ENCODE data around the gene SFXN5.

SFXN5 gene

DNA sequence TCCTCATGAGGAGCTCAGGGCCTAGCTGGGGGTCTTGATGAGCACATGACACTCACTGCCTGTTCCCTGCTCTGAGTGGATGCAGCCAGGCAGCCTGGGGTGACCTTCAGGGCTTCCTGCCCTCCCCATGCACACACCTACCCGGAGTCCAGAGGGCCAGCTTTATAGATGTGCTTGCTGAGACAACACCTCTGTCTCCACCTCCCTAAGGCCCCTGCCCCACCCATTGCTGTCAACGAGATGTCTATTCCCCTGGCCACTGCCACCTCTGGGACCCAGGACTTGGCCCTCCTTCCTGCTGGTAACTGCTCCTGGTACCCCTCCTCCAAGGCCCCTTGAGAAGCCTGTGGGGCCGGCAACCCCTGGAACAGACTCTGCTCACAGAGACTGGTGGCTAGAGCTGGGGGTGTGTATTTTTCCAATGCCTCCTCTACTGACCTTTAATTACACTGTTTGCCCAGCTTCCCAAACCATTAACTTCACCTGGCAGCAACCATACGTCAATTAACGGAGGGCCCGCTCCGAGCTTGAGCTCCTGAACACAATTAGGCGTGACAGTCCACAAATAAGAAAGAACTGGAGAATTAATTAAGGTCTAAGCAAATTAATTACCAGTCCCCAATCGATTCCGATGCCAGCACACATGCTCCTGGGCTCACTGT is 87.9 kb downstream of the SFXN5 start:
- Histone ChIP-seq H3K4ac (ENCODE audit: low read depth, low read length) (no peak overlapping the region), H3K56ac (ENCODE audit: low read length) (no peak overlapping the region), H3K79me2 (ENCODE audit: control insufficient read depth, insufficient read depth, low read length) (no peaks in the 10 kb centered on the region), H3K4me1 (ENCODE audit: control insufficient read depth, low read depth, low read length) (no peaks in the 10 kb centered on the region), H2AK5ac (ENCODE audit: low read length) (no peak overlapping the region), H4K5ac (ENCODE audit: low read length) (no peak overlapping the region), H2BK15ac (replicated peaks; ENCODE audit: low read depth) (no peak overlapping the region), H3K18ac (ENCODE audit: low read length) (no peak overlapping the region), H3K27ac (ENCODE audit: low read depth, low read length) (no peak overlapping the region), H3K79me1 (ENCODE audit: low read length) (no peaks in the 10 kb centered on the region), H3K4me2 (ENCODE audit: low read length) (no peak overlapping the region), H4K8ac (ENCODE audit: low read depth, low read length) (no peak overlapping the region), H2BK120ac (ENCODE audit: low read depth, low read length) (no peak overlapping the region), H3K4me3 (ENCODE audit: low read length) (no peak overlapping the region), H3K36me3 (ENCODE audit: control insufficient read depth, insufficient read depth, low read length) (no peaks in the 10 kb centered on the region), H3K23ac (ENCODE audit: low read length) (no peak overlapping the region), H3K9ac (ENCODE audit: low read length) (no peak overlapping the region), H3K27me3 (ENCODE audit: insufficient read depth, low read length, poor library complexity) (no peaks in the 10 kb centered on the region), H2BK5ac (ENCODE audit: low read length) (no peak overlapping the region)
- no peak for DNase-seq
- WGBS (ENCODE audit: extremely low coverage, insufficient coverage, low lambda C conversion rate): no CpG with 5 or more reads among the region's 10 CpGs

DNA sequence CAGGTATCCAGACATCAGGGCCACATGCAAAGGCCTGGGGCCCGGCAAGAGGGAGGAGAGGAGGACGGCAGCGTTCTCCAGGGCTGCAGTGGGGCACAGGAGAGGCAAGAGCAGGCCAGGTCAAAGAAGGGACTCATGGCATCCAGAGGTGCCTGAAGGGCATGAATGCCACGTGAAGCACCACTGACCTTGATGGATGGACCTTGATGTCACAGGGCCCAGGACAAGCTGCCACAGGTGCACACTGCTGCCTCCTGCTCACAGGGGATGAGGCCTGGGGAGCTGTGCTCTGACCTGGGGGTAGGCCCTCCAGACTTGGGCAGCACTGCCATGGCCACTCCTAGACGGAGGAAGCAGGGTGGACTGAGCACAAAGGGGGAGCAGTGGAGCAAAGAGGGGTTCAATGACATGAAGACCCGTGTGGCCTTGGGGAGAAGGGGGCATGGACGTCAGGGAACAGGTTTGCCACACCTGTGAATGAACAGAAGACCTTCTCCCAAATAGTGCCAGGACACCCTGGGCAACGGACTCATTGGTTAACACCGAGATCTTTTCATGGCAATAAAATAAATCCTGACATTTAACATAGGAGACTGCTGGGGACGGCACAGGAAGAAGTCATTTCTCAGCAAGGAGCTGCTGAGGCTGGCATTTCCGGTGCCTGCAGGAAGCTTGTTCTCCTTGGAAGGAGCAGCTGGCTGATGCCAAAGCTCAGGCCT is 88.6 kb downstream of the SFXN5 start:
- Histone ChIP-seq H4K5ac (ENCODE audit: low read length) (no peak overlapping the region), H3K4me3 (ENCODE audit: low read length) (no peak overlapping the region), H3K27ac (ENCODE audit: low read depth, low read length) (no peak overlapping the region), H2BK5ac (ENCODE audit: low read length) (no peak overlapping the region), H2BK15ac (replicated peaks; ENCODE audit: low read depth) (no peak overlapping the region), H3K79me2 (ENCODE audit: control insufficient read depth, insufficient read depth, low read length) (no peaks in the 10 kb centered on the region), H3K18ac (ENCODE audit: low read length) (no peak overlapping the region), H3K4me2 (ENCODE audit: low read length) (no peak overlapping the region), H3K79me1 (ENCODE audit: low read length) (no peaks in the 10 kb centered on the region), H4K8ac (ENCODE audit: low read depth, low read length) (no peak overlapping the region), H3K27me3 (ENCODE audit: insufficient read depth, low read length, poor library complexity) (no peaks in the 10 kb centered on the region), H3K23ac (ENCODE audit: low read length) (no peak overlapping the region), H2AK5ac (ENCODE audit: low read length) (no peak overlapping the region), H3K36me3 (ENCODE audit: control insufficient read depth, insufficient read depth, low read length) (no peaks in the 10 kb centered on the region), H3K56ac (ENCODE audit: low read length) (no peak overlapping the region), H2BK120ac (ENCODE audit: low read depth, low read length) (no peak overlapping the region), H3K4ac (ENCODE audit: low read depth, low read length) (no peak overlapping the region), H3K4me1 (ENCODE audit: control insufficient read depth, low read depth, low read length) (no peaks in the 10 kb centered on the region), H3K9ac (ENCODE audit: low read length) (no peak overlapping the region)
- DNase-seq: no peak
- no CpG with 5 or more reads among the region's 11 CpGs for whole genome bisulfite sequencing (ENCODE audit: extremely low coverage, insufficient coverage, low lambda C conversion rate)

- H4K8ac ChIP-seq (ENCODE audit: low read depth, low read length): no peak overlapping the region
- no peaks in the 10 kb centered on the region for H3K79me2 ChIP-seq (ENCODE audit: control insufficient read depth, insufficient read depth, low read length)
- no peak overlapping the region for H3K27ac ChIP-seq (ENCODE audit: low read depth, low read length)
- H3K27me3 ChIP-seq (ENCODE audit: insufficient read depth, low read length, poor library complexity): no peaks in the 10 kb centered on the region
- no peak for DNase-seq
- no peak overlapping the region for H2BK15ac ChIP-seq (replicated peaks; ENCODE audit: low read depth)
- H3K56ac ChIP-seq (ENCODE audit: low read length): no peak overlapping the region
- H3K4me3 ChIP-seq (ENCODE audit: low read length): no peak overlapping the region
- H4K5ac ChIP-seq (ENCODE audit: low read length): no peak overlapping the region
- H3K23ac ChIP-seq (ENCODE audit: low read length): no peak overlapping the region
- H2BK5ac ChIP-seq (ENCODE audit: low read length): no peak overlapping the region
- no peak overlapping the region for H3K18ac ChIP-seq (ENCODE audit: low read length)
- no peak overlapping the region for H2AK5ac ChIP-seq (ENCODE audit: low read length)
- H2BK120ac ChIP-seq (ENCODE audit: low read depth, low read length): no peak overlapping the region
- no peaks in the 10 kb centered on the region for H3K36me3 ChIP-seq (ENCODE audit: control insufficient read depth, insufficient read depth, low read length)
- H3K4me1 ChIP-seq (ENCODE audit: control insufficient read depth, low read depth, low read length): no peaks in the 10 kb centered on the region
- WGBS (ENCODE audit: extremely low coverage, insufficient coverage, low lambda C conversion rate): no CpG with 5 or more reads among the region's 2 CpGs
- no peak overlapping the region for H3K4ac ChIP-seq (ENCODE audit: low read depth, low read length)
- H3K4me2 ChIP-seq (ENCODE audit: low read length): no peak overlapping the region
- no peak overlapping the region for H3K9ac ChIP-seq (ENCODE audit: low read length)
- H3K79me1 ChIP-seq (ENCODE audit: low read length): no peaks in the 10 kb centered on the region
Observed at GRCh38 chr2:72982219-72982618, 89.3 kb downstream of the SFXN5 start.

- no peak overlapping the region for H3K4me3 ChIP-seq (ENCODE audit: low read length)
- no peak overlapping the region for H2BK15ac ChIP-seq (replicated peaks; ENCODE audit: low read depth)
- DNase-seq: no peak
- H4K8ac ChIP-seq (ENCODE audit: low read depth, low read length): no peak overlapping the region
- no peak overlapping the region for H3K23ac ChIP-seq (ENCODE audit: low read length)
- no peak overlapping the region for H2BK5ac ChIP-seq (ENCODE audit: low read length)
- no peak overlapping the region for H4K5ac ChIP-seq (ENCODE audit: low read length)
- H3K4ac ChIP-seq (ENCODE audit: low read depth, low read length): no peak overlapping the region
- no peak overlapping the region for H2AK5ac ChIP-seq (ENCODE audit: low read length)
- H3K36me3 ChIP-seq (ENCODE audit: control insufficient read depth, insufficient read depth, low read length): no peaks in the 10 kb centered on the region
- no peak overlapping the region for H3K56ac ChIP-seq (ENCODE audit: low read length)
- H2BK120ac ChIP-seq (ENCODE audit: low read depth, low read length): no peak overlapping the region
- no peaks in the 10 kb centered on the region for H3K27me3 ChIP-seq (ENCODE audit: insufficient read depth, low read length, poor library complexity)
- no peak overlapping the region for H3K18ac ChIP-seq (ENCODE audit: low read length)
- H3K4me2 ChIP-seq (ENCODE audit: low read length): no peak overlapping the region
- no peaks in the 10 kb centered on the region for H3K79me1 ChIP-seq (ENCODE audit: low read length)
- H3K27ac ChIP-seq (ENCODE audit: low read depth, low read length): no peak overlapping the region
- WGBS (ENCODE audit: extremely low coverage, insufficient coverage, low lambda C conversion rate): 100% methylated on average over 4 of the region's 5 CpGs
- H3K9ac ChIP-seq (ENCODE audit: low read length): no peak overlapping the region
- no peaks in the 10 kb centered on the region for H3K4me1 ChIP-seq (ENCODE audit: control insufficient read depth, low read depth, low read length)
- no peaks in the 10 kb centered on the region for H3K79me2 ChIP-seq (ENCODE audit: control insufficient read depth, insufficient read depth, low read length)
Observed at GRCh38 chr2:72981536-72981935, 90.0 kb downstream of the SFXN5 start.

DNA sequence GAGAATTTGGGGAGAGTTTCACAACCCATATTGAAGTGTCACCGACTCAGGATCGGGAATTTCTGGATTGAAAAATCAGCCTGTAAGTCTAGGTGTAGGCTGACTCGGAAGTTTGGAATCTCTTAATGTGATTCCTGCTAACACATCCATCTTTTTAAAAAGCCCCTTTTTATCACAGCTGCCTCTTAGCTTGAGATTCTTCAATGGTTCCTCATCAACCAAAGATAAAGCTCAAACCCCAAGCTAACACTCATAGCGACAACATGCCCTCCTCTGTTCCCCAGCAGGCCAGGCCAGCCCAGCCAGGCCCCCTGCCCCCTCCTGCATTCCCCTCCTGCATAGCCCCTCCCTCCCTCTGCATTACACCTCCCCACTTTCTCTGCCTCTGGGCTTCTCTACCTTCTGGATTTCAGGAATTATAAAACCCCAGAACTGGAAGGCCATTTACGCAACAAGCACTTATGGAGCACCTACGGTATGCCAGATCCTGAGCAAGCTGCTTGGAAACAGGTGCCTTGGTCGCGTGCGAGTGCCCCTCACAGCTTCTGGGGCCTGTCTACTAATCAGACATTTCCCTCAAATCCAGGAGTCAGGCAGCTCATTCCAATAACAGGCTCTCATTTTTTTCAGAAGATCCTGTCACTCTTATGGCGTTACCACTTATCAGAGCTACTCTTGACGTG is 90.8 kb downstream of the SFXN5 start:
- no peak overlapping the region for H3K27ac ChIP-seq (ENCODE audit: low read depth, low read length)

More for the DNA sequence above, 90.8 kb downstream of the SFXN5 start:
- Histone ChIP-seq H3K79me2 (ENCODE audit: control insufficient read depth, insufficient read depth, low read length) (no peaks in the 10 kb centered on the region), H3K27me3 (ENCODE audit: insufficient read depth, low read length, poor library complexity) (no peaks in the 10 kb centered on the region), H2AK5ac (ENCODE audit: low read length) (no peak overlapping the region), H3K4me3 (ENCODE audit: low read length) (no peak overlapping the region), H2BK120ac (ENCODE audit: low read depth, low read length) (no peak overlapping the region), H2BK5ac (ENCODE audit: low read length) (no peak overlapping the region), H3K79me1 (ENCODE audit: low read length) (no peaks in the 10 kb centered on the region), H3K4ac (ENCODE audit: low read depth, low read length) (no peak overlapping the region), H4K5ac (ENCODE audit: low read length) (no peak overlapping the region), H3K4me1 (ENCODE audit: control insufficient read depth, low read depth, low read length) (no peaks in the 10 kb centered on the region), H3K56ac (ENCODE audit: low read length) (no peak overlapping the region), H3K4me2 (ENCODE audit: low read length) (no peak overlapping the region), H4K8ac (ENCODE audit: low read depth, low read length) (no peak overlapping the region), H3K36me3 (ENCODE audit: control insufficient read depth, insufficient read depth, low read length) (no peaks in the 10 kb centered on the region), H3K9ac (ENCODE audit: low read length) (no peak overlapping the region), H2BK15ac (replicated peaks; ENCODE audit: low read depth) (no peak overlapping the region), H3K23ac (ENCODE audit: low read length) (no peak overlapping the region), H3K18ac (ENCODE audit: low read length) (no peak overlapping the region)
- DNase-seq: peak; percentile 81
- WGBS (ENCODE audit: extremely low coverage, insufficient coverage, low lambda C conversion rate): no CpG with 5 or more reads among the region's 11 CpGs

All from mesendoderm (in vitro differentiated cells).